Upper lobe of left lung (tissue), 4 donors: ENCODE data around the gene BIN2.

Experiments used
- POLR2A ChIP-seq, 4 donors: fragments of 450-650 bp; IDR thresholded peaks; one replicate each; pipeline ENCODE4 v1.5.1; 2016 to 2017; ENCODE audit warnings: antibody characterized with exemption in 4 of 4, mild to moderate bottlenecking in 2 of 4
- TF ChIP-seq, protein P1 (sequence below), 6 experiments: fragments of 450-650 bp in 4 of 6; fragments of 200-600 bp in 2 of 6; sonication (generic) in 2 of 6; IDR thresholded peaks; one replicate each; pipeline ENCODE4 v1.5.1; 2016 to 2019; ENCODE audit warnings: antibody characterized with exemption in 6 of 6

DNA sequence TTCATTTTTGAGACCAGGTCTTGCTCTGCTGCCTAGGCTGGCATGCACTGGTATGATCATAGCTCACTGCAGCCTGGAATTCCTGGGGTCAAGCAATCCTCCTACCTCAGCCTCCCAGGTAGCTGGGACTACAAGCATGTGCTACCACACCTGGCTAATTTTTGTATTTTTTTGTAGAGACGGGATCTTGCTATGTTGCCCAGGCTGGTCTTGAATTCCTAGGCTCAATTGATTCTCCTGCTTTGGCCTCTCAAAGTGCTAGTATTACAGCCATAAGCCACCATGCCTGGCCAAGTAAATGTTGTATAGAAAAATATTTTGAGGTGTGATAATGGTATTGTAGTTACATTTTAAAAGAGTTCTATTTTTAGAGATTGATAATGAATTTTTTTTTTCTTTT is 12.6 kb downstream of the BIN2 start:
- no peak for TF ChIP-seq POLR2A (IDR thresholded peaks at IDR 0.05)
- TF ChIP-seq, protein P1, sequence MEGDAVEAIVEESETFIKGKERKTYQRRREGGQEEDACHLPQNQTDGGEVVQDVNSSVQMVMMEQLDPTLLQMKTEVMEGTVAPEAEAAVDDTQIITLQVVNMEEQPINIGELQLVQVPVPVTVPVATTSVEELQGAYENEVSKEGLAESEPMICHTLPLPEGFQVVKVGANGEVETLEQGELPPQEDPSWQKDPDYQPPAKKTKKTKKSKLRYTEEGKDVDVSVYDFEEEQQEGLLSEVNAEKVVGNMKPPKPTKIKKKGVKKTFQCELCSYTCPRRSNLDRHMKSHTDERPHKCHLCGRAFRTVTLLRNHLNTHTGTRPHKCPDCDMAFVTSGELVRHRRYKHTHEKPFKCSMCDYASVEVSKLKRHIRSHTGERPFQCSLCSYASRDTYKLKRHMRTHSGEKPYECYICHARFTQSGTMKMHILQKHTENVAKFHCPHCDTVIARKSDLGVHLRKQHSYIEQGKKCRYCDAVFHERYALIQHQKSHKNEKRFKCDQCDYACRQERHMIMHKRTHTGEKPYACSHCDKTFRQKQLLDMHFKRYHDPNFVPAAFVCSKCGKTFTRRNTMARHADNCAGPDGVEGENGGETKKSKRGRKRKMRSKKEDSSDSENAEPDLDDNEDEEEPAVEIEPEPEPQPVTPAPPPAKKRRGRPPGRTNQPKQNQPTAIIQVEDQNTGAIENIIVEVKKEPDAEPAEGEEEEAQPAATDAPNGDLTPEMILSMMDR (IDR thresholded peaks at IDR 0.05) = no peak
